HEK293 (cell line): ENCODE data around the gene CPTP.

Source experiments
- CTCF ChIA-PET: fragments of 350-600 bp; formaldehyde crosslinking; extraction: SDS; loops from one replicate; lab custom pipeline; 2021; ENCODE audit warnings: antibody characterized with exemption; lab: Yijun Ruan, JAX
- POLR2A ChIA-PET: fragments of 300-600 bp; formaldehyde crosslinking; extraction: SDS; loops from one replicate; lab custom pipeline; 2020; ENCODE audit warnings: antibody characterized with exemption, inconsistent platforms; lab: Yijun Ruan, JAX
- H3K27ac ChIP-seq: fragments of 200-500 bp; sonication (Bioruptor generic); 2 replicates; pipeline ENCODE4 v1.5.1; 2014; ENCODE audit warnings: low read depth, low read length, control low read depth, inconsistent platforms; ENCODE audit errors: extremely low read depth
- H3K36me3 ChIP-seq, 2 experiments: fragments of 200-500 bp in 1 of 2; sonication (Bioruptor generic) in 1 of 2; 1 replicate in 1 of 2; 2 replicates in 1 of 2; pipeline ENCODE4 v1.5.1; 2014 to 2017; ENCODE audit warnings: inconsistent platforms in 2 of 2, low read length in 2 of 2; ENCODE audit not compliant: control insufficient read depth in 2 of 2, insufficient read depth in 1 of 2
- H3K4me1 ChIP-seq: fragments of 200-500 bp; sonication (Bioruptor generic); 2 replicates; pipeline ENCODE4 v1.5.1; 2014; ENCODE audit warnings: mild to moderate bottlenecking, low read length, inconsistent platforms; ENCODE audit not compliant: control insufficient read depth, insufficient read depth
- H3K4me3 ChIP-seq: 2 replicates; pipeline ENCODE4 v1.5.1; 2011; ENCODE audit warnings: low read depth, mild to moderate bottlenecking, control low read depth, low read length, moderate library complexity
- H3K9me3 ChIP-seq: fragments of 200-500 bp; sonication (Bioruptor generic); 2 replicates; pipeline ENCODE4 v1.5.1; 2014; ENCODE audit warnings: low read depth, low read length, inconsistent platforms; ENCODE audit not compliant: control insufficient read depth, insufficient read depth
- CTCF ChIP-seq: fragments of 450-650 bp; formaldehyde crosslinking; IDR thresholded peaks from 2 replicates; pipeline ENCODE4 v1.5.1; 2016; ENCODE audit warnings: missing biosample characterization, missing genetic modification characterization
- EGR2 ChIP-seq: fragments of 450-650 bp; formaldehyde crosslinking; IDR thresholded peaks from 2 replicates; pipeline ENCODE4 v1.5.1; 2016; ENCODE audit warnings: low read depth, missing biosample characterization, missing genetic modification characterization
- FEZF1 ChIP-seq: fragments of 450-650 bp; formaldehyde crosslinking; IDR thresholded peaks from 2 replicates; pipeline ENCODE4 v1.5.1; 2016; ENCODE audit warnings: missing biosample characterization, missing genetic modification characterization
- GLIS2 ChIP-seq: fragments of 450-650 bp; formaldehyde crosslinking; IDR thresholded peaks from 2 replicates; pipeline ENCODE4 v1.5.1; 2016; ENCODE audit warnings: missing biosample characterization, missing genetic modification characterization
- HOXC10 ChIP-seq: sonication (generic); formaldehyde crosslinking; IDR thresholded peaks from 2 replicates; pipeline ENCODE4 v1.8.1; 2023; ENCODE audit warnings: mild to moderate bottlenecking, missing genetic modification reagents
- KLF8 ChIP-seq: fragments of 450-650 bp; formaldehyde crosslinking; IDR thresholded peaks from 2 replicates; pipeline ENCODE4 v1.5.1; 2016; ENCODE audit warnings: missing biosample characterization, missing genetic modification characterization
- OSR2 ChIP-seq: fragments of 450-650 bp; formaldehyde crosslinking; IDR thresholded peaks from 2 replicates; pipeline ENCODE4 v1.5.1; 2016; ENCODE audit warnings: missing biosample characterization, missing genetic modification characterization
- REPIN1 ChIP-seq: fragments of 450-650 bp; formaldehyde crosslinking; IDR thresholded peaks from 2 replicates; pipeline ENCODE4 v1.5.1; 2017; ENCODE audit warnings: missing biosample characterization, missing genetic modification characterization, low read depth
- WT1 ChIP-seq: fragments of 450-650 bp; formaldehyde crosslinking; IDR thresholded peaks from 2 replicates; pipeline ENCODE4 v1.5.1; 2016; ENCODE audit warnings: missing biosample characterization, missing genetic modification characterization
- ZBTB11 ChIP-seq: fragments of 450-650 bp; formaldehyde crosslinking; conservative IDR thresholded peaks from 2 replicates; pipeline ENCODE4 v1.5.1; 2016; ENCODE audit warnings: low read depth, missing biosample characterization, missing genetic modification characterization
- ZBTB17 ChIP-seq: fragments of 450-650 bp; formaldehyde crosslinking; IDR thresholded peaks from 2 replicates; pipeline ENCODE4 v1.5.1; 2016; ENCODE audit warnings: missing biosample characterization, missing genetic modification characterization
- ZBTB8A ChIP-seq: fragments of 450-650 bp; formaldehyde crosslinking; IDR thresholded peaks from 2 replicates; pipeline ENCODE4 v1.5.1; 2016; ENCODE audit warnings: missing biosample characterization, missing genetic modification characterization
- ZNF155 ChIP-seq: fragments of 450-650 bp; formaldehyde crosslinking; IDR thresholded peaks from 2 replicates; pipeline ENCODE4 v1.5.1; 2016; ENCODE audit warnings: missing biosample characterization, missing genetic modification characterization
- ZNF214 ChIP-seq: fragments of 450-650 bp; formaldehyde crosslinking; IDR thresholded peaks from 2 replicates; pipeline ENCODE4 v1.5.1; 2017; ENCODE audit warnings: missing biosample characterization, mild to moderate bottlenecking, missing genetic modification characterization, borderline replicate concordance
- ZNF280D ChIP-seq: fragments of 450-650 bp; formaldehyde crosslinking; IDR thresholded peaks from 2 replicates; pipeline ENCODE4 v1.5.1; 2016; ENCODE audit warnings: missing biosample characterization, missing genetic modification characterization
- ZNF416 ChIP-seq: fragments of 450-650 bp; formaldehyde crosslinking; IDR thresholded peaks from 2 replicates; pipeline ENCODE4 v1.5.1; 2016; ENCODE audit warnings: missing biosample characterization, missing genetic modification characterization
- ZNF426 ChIP-seq: fragments of 450-650 bp; formaldehyde crosslinking; IDR thresholded peaks from 2 replicates; pipeline ENCODE4 v1.5.1; 2017; ENCODE audit warnings: missing biosample characterization, missing genetic modification characterization, mild to moderate bottlenecking, inconsistent platforms, moderate library complexity
- ZNF473 ChIP-seq: fragments of 450-650 bp; formaldehyde crosslinking; IDR thresholded peaks from 2 replicates; pipeline ENCODE4 v1.5.1; 2017; ENCODE audit warnings: missing biosample characterization, missing genetic modification characterization
- ZNF488 ChIP-seq: fragments of 450-650 bp; formaldehyde crosslinking; IDR thresholded peaks from 2 replicates; pipeline ENCODE4 v1.5.1; 2016; ENCODE audit warnings: missing biosample characterization, missing genetic modification characterization
- ZNF555 ChIP-seq: fragments of 450-650 bp; formaldehyde crosslinking; conservative IDR thresholded peaks from 2 replicates; pipeline ENCODE4 v1.5.1; 2017; ENCODE audit warnings: missing biosample characterization, mild to moderate bottlenecking, missing genetic modification characterization, inconsistent platforms
- ZNF560 ChIP-seq: fragments of 450-650 bp; formaldehyde crosslinking; IDR thresholded peaks from 2 replicates; pipeline ENCODE4 v1.5.1; 2017; ENCODE audit warnings: missing biosample characterization, missing genetic modification characterization, borderline replicate concordance
- ZNF600 ChIP-seq: fragments of 450-650 bp; formaldehyde crosslinking; IDR thresholded peaks from 2 replicates; pipeline ENCODE4 v1.5.1; 2016; ENCODE audit warnings: missing biosample characterization, missing genetic modification characterization
- ZNF623 ChIP-seq: fragments of 450-650 bp; formaldehyde crosslinking; IDR thresholded peaks from 2 replicates; pipeline ENCODE4 v1.5.1; 2016; ENCODE audit warnings: missing biosample characterization, missing genetic modification characterization
- ZNF624 ChIP-seq: fragments of 450-650 bp; formaldehyde crosslinking; IDR thresholded peaks from 2 replicates; pipeline ENCODE4 v1.5.1; 2017; ENCODE audit warnings: missing biosample characterization, missing genetic modification characterization
- ZNF645 ChIP-seq: fragments of 450-650 bp; formaldehyde crosslinking; IDR thresholded peaks from 2 replicates; pipeline ENCODE4; 2016; ENCODE audit warnings: missing biosample characterization, missing genetic modification characterization
- ZNF791 ChIP-seq: fragments of 450-650 bp; formaldehyde crosslinking; IDR thresholded peaks from 2 replicates; pipeline ENCODE4 v1.5.1; 2016; ENCODE audit warnings: missing biosample characterization, missing genetic modification characterization

The CPTP gene

GRCh38 chr1:1302006-1302430, 22.6 kb upstream of the CPTP start (continued):
- no peak for TF ChIP-seq ZNF426
- TF ChIP-seq GLIS2 (tag by site-specific recombination), result peak; percentile 57; the same call in 1 of the 2 replicates
- TF ChIP-seq ZNF791 (tag by site-specific recombination), result no peak
- TF ChIP-seq KLF8 (tag by site-specific recombination), result 0 out of 2 replicates have a peak, but pooled peaks have one; percentile 17

- Histone ChIP-seq H3K36me3 (peaks cover 0 to 6% of the 10 kb centered on the region in 2 experiments; a peak in 2 of 3 replicates), H3K9me3 (no peaks in the 10 kb centered on the region), H3K4me3 (no peak overlapping the region), H3K27ac (no peak overlapping the region), H3K4me1 (peaks cover 20% of the 10 kb centered on the region)
- ChIA-PET CTCF (interaction anchor here (0.6 to 1.9 kb wide), 2 partner anchors 12 to 32 kb away, joined by 3 to 16 read pairs; no protein-coding TSS in a partner anchor), POLR2A (interaction anchor here (0.6 kb wide), 1 partner anchor 93 kb away, joined by 3 read pairs; no protein-coding TSS in a partner anchor)
- no peak for TF ChIP-seq WT1 (tag by site-specific recombination)
- no peak for TF ChIP-seq ZNF280D
- no peak for TF ChIP-seq EGR2 (tag by site-specific recombination)
- TF ChIP-seq ZNF645 (tag by site-specific recombination), result no peak
- TF ChIP-seq ZBTB11 (tag by site-specific recombination), result no peak
- TF ChIP-seq ZBTB17 (tag by site-specific recombination), result no peak
- peak; percentile 36; the same call in 1 of the 2 replicates for TF ChIP-seq ZNF600
- no peak for TF ChIP-seq REPIN1
- no peak for TF ChIP-seq ZNF155
- TF ChIP-seq ZNF473 (tag by site-specific recombination), result no peak
- no peak for TF ChIP-seq ZNF416 (tag by site-specific recombination)
- no peak for TF ChIP-seq ZNF623 (tag by site-specific recombination)
- TF ChIP-seq KLF8 (tag by site-specific recombination), result peak; percentile 69; the same call in 1 of the 2 replicates
- TF ChIP-seq ZNF488, result no peak
- TF ChIP-seq FEZF1 (tag by site-specific recombination), result no peak
- no peak for TF ChIP-seq ZNF560
- TF ChIP-seq HOXC10, result no peak
- TF ChIP-seq OSR2 (tag by site-specific recombination), result no peak
- TF ChIP-seq ZNF214, result no peak
- TF ChIP-seq ZNF555 (tag by site-specific recombination), result no peak
- no peak for TF ChIP-seq ZNF624 (tag by site-specific recombination)
- TF ChIP-seq CTCF, result no peak
- no peak for TF ChIP-seq ZBTB8A (tag by site-specific recombination)
Measured at GRCh38 chr1:1302951-1303509, 21.6 kb upstream of the CPTP start.
